T-helper 2 cell treated with Interferon-gamma antibody and Interleukin-4, amounts not matched to agents 5 μg/mL and 100 μg/mL, for 36 hours (primary cell): ENCODE measurements around the gene PLSCR1.

Source experiments
- DNase-seq: peaks from one replicate; pipeline ENCODE4 v3.0.0; 2021; ENCODE audit warnings: low spot score
- H3K27ac Mint-ChIP-seq: one replicate; pipeline ENCODE4 v1.8.0; 2021; ENCODE audit warnings: mild to moderate bottlenecking, mixed read lengths
- H3K27me3 Mint-ChIP-seq: one replicate; pipeline ENCODE4 v1.8.0; 2021; ENCODE audit warnings: low read depth, mixed read lengths
- H3K36me3 Mint-ChIP-seq: one replicate; pipeline ENCODE4 v1.8.0; 2021; ENCODE audit warnings: low read depth, mixed read lengths
- H3K4me1 Mint-ChIP-seq: one replicate; pipeline ENCODE4 v1.8.0; 2021; ENCODE audit warnings: low read depth, mixed read lengths
- H3K4me3 Mint-ChIP-seq: one replicate; pipeline ENCODE4 v1.8.0; 2022; ENCODE audit warnings: mild to moderate bottlenecking, moderate library complexity, mixed read lengths
- H3K9me3 Mint-ChIP-seq: one replicate; pipeline ENCODE4 v1.8.0; 2021; ENCODE audit warnings: mixed read lengths

Gene PLSCR1

DNA sequence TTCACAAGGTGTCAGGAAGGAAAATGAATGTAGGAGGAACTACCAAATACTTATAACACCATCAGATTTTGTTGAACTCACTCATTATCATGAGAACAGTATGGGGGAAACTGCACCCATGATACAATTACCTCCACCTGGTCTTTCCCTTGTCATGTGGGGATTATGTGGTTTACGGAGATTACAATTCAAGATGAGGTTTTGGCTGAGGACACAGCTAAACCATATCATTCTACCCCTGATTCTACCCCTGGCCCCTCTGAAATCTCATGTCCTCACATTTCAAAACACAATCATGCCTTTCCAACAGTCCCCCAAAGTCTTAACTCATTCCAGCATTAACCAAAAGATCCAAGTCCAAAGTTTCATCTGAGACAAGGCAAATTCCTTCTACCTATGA, 17.1 kb upstream of the PLSCR1 start:
- DNase-seq = no peak
- no peak overlapping the region for H3K27ac Mint-ChIP-seq
- no peaks in the 10 kb centered on the region for H3K36me3 Mint-ChIP-seq
- H3K9me3 Mint-ChIP-seq = no peaks in the 10 kb centered on the region
- H3K4me3 Mint-ChIP-seq = no peak overlapping the region
- H3K27me3 Mint-ChIP-seq = peaks cover 9% of the 10 kb centered on the region
- H3K4me1 Mint-ChIP-seq = no peaks in the 10 kb centered on the region

DNA sequence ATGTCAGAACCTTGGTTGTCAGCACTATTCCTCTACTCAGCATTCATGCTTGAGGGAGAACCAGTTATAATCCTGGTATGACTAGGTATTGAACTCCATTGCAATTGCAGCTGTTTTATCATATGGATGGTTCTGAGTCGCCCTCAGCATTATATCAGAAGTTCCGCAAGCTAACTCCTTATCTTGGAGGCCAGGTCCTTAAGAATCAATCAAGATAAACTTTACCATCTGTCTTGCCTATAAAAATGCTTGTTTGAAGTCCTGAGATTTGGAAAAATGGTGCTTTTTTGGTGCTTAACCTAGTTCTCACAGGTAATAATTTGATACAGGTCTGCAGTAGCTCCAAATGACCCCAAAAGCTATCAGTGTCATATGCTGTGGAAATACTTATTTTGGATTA, 16.3 kb upstream of the PLSCR1 start:
- Mint-ChIP-seq H3K9me3 (no peaks in the 10 kb centered on the region), H3K4me3 (no peak overlapping the region), H3K27ac (no peak overlapping the region)

DNA sequence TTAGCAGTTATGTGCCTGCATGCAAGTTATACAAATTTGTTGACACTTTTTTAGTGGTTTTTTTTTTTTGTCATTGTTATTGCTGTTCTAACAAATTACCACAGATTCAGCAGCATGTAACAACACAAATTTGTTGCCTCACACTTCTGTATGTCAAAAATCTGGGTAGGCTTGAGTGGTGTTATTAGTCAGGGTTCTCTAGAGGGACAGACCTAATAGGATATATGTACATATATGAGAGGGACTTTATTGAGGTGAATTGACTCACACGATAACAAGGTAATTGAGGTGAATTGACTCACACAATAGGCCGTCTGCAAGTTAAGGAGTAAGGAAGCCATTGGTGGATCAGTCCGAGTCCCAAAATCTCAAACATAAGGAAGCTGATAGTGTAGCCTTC, 15.0 kb upstream of the PLSCR1 start:
- DNase-seq = no peak
- no peaks in the 10 kb centered on the region for H3K9me3 Mint-ChIP-seq
- peaks cover 14% of the 10 kb centered on the region for H3K27me3 Mint-ChIP-seq
- H3K27ac Mint-ChIP-seq = no peak overlapping the region
- peaks cover under 1% of the 10 kb centered on the region for H3K4me1 Mint-ChIP-seq
- H3K36me3 Mint-ChIP-seq = no peaks in the 10 kb centered on the region
- H3K4me3 Mint-ChIP-seq = no peak overlapping the region

More for the DNA sequence above, 16.3 kb upstream of the PLSCR1 start:
- Mint-ChIP-seq H3K4me1 (no peaks in the 10 kb centered on the region), H3K36me3 (no peaks in the 10 kb centered on the region), H3K27me3 (peaks cover 12% of the 10 kb centered on the region)
- no peak for DNase-seq

DNA sequence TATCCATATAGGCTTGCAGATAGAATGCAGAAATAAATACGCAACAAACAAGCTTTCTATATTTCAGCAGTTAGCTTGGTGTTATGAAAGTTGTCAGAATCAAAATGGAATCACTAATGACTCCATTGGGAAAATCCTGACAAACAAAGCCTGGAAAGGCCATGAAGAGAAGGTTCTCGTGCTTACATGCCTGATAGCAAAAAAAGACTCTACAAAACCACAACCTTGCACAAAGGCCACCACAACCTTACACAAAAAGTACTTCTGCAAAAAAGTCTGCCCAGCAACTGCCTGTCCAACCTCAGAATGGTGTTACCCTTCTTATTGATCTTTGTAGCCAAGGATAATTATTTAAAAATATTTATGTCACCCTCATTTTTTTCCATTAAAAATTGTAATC, 14.4 kb upstream of the PLSCR1 start:
- no peaks in the 10 kb centered on the region for H3K9me3 Mint-ChIP-seq
- H3K36me3 Mint-ChIP-seq = no peaks in the 10 kb centered on the region
- H3K4me1 Mint-ChIP-seq = peaks cover 6% of the 10 kb centered on the region
- DNase-seq = no peak
- peaks cover 14% of the 10 kb centered on the region for H3K27me3 Mint-ChIP-seq
- no peak overlapping the region for H3K4me3 Mint-ChIP-seq
- H3K27ac Mint-ChIP-seq = no peak overlapping the region

DNA sequence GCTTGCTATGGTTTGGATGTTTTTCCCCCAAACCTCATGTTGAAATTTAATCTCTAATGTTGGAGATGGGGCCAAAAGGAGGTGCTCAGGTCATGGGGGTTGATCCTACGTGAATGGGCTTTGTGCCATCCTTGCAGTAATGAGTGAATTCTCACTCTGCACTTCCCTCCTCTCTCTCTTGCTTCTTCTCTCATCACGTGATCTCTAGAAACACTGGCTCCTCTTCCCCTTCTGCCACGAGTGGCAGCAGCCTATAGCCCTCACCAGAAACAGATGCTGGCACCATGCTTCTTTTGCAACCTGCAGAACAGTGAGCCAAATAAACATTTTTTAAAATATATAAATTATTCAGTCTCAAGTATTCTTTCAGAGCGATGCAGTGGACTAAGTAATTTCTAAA, 13.3 kb upstream of the PLSCR1 start:
- Mint-ChIP-seq H3K4me3 (no peak overlapping the region), H3K27me3 (peaks cover 15% of the 10 kb centered on the region), H3K9me3 (no peaks in the 10 kb centered on the region), H3K4me1 (peaks cover 12% of the 10 kb centered on the region), H3K27ac (no peak overlapping the region), H3K36me3 (no peaks in the 10 kb centered on the region)
- DNase-seq = no peak

DNA sequence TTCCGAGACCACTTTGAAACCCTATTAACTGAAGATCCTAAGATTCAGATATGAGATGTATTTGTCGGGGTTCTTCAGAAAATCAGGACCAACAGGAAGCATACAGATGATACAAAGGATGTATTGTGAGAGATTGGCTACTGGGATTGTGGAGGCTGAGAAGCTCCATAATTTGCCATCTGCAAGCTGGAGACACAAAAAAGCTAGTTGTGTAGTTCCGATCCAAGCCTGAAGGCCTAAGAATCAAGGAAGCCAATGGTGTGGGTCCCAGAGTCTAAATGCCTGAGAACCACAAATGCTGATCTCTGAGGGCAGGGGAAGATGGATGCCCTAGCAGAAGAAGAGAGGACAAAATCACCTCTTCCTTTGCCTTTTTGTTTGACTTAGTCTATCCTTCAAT, 10.9 kb upstream of the PLSCR1 start:
- H3K36me3 Mint-ChIP-seq = no peaks in the 10 kb centered on the region
- H3K9me3 Mint-ChIP-seq = no peaks in the 10 kb centered on the region
- DNase-seq = no peak
- H3K27ac Mint-ChIP-seq = no peak overlapping the region
- H3K27me3 Mint-ChIP-seq = peaks cover 10% of the 10 kb centered on the region
- H3K4me3 Mint-ChIP-seq = no peak overlapping the region
- peaks cover 25% of the 10 kb centered on the region for H3K4me1 Mint-ChIP-seq

DNA sequence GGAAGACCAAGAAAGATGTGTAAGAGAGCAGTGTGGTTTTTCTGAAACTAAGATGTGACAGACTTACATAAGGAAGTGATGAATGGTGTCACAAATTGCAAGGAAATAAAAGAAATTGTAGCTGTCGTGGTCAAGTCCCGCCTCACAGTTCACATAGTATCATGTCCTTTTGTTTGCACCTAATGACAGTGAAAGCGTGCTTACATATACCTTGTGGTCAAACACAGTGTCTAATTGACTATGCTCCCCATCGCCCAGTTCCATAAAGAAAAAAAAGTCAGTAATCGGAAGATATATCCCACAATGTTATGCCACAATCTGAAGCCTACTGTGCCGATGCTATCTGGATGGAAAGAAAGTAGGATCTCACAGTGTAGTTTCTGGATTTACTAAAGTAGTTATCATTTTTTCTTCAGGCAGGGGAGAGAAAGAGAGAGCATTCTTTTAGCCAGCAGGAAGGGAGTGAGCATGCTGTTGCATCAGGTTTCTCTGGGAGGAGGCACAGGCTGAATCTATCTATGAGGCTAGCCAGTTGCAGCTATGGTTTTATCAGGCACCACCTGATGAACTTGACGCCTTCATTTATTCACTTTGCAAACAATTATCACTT, 9.8 kb upstream of the PLSCR1 start:
- Mint-ChIP-seq H3K4me1 (peaks cover 29% of the 10 kb centered on the region), H3K27ac (no peak overlapping the region), H3K36me3 (no peaks in the 10 kb centered on the region), H3K4me3 (no peak overlapping the region), H3K9me3 (no peaks in the 10 kb centered on the region), H3K27me3 (peaks cover 10% of the 10 kb centered on the region)
- no peak for DNase-seq

DNA sequence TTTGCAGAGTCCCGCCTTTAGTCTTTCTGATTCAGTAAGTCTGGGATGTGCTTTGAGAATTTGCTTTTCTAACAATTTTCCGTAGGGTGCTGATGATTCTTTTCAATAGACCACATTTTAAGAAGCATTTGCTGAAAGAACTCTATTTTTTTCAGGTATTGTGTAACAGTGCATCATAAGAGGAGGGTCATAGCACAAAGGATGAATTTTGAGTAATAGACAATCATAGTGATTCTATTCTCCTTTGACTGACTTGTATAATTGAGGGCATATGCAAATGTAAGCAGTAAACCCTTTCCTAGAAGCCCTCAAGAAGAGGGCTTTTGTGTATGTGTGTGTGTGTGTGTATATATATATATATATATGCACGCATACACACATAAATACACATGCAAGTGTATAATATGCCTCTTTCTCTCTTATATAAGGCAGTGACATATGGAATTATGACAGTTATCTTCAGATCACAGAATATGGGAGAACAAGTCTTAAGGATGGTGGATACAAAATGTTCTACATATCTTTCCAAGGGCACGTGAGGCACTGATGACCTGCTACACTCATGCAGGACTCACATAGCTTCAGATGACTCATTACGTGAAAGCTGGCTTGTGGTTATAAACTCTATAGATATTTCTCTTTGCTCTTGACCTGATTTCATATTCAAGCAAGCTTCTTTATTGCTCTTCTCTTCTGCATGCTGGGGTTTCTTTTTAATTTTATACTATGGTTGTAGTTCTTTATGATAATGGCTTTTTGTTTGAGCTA, 6.5 kb upstream of the PLSCR1 start:
- Mint-ChIP-seq H3K4me1 (peaks cover 50% of the 10 kb centered on the region), H3K4me3 (peak overlapping the region; percentile 46), H3K27me3 (peaks cover 7% of the 10 kb centered on the region), H3K36me3 (no peaks in the 10 kb centered on the region), H3K27ac (peak overlapping the region; percentile 3), H3K9me3 (no peaks in the 10 kb centered on the region)
- DNase-seq = no peak

DNA sequence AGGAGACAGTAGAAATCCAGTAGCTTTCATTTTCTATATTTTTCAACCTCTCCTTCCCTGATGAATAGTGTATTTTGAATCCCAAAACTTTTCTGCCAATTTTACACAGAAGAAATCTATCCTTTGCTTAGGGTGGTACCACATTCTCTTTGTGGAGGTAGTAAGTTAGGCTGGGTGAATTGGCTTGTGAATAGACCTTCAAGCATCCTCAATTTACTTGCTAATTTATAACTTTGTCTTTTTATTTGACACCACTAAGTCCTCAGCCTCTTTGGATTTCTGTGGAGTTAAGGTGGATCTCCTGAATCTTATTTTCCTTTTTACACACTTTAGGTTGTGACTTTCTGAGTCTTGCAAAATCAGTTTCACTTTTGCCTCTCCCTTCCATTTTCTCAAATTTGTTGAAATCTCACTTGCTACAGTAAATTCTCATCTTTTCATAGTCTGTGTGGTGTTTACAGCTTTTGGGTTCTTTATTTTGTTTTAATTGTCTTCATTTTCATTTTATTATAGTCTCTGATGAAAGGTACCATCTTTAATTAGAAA, 5.7 kb upstream of the PLSCR1 start:
- DNase-seq = no peak
- H3K4me3 Mint-ChIP-seq = peak overlapping the region; percentile 46
- H3K36me3 Mint-ChIP-seq = no peaks in the 10 kb centered on the region
- peaks cover 50% of the 10 kb centered on the region for H3K4me1 Mint-ChIP-seq
- peaks cover 5% of the 10 kb centered on the region for H3K27me3 Mint-ChIP-seq
- H3K9me3 Mint-ChIP-seq = no peaks in the 10 kb centered on the region
- peak overlapping the region; percentile 1 for H3K27ac Mint-ChIP-seq

DNA sequence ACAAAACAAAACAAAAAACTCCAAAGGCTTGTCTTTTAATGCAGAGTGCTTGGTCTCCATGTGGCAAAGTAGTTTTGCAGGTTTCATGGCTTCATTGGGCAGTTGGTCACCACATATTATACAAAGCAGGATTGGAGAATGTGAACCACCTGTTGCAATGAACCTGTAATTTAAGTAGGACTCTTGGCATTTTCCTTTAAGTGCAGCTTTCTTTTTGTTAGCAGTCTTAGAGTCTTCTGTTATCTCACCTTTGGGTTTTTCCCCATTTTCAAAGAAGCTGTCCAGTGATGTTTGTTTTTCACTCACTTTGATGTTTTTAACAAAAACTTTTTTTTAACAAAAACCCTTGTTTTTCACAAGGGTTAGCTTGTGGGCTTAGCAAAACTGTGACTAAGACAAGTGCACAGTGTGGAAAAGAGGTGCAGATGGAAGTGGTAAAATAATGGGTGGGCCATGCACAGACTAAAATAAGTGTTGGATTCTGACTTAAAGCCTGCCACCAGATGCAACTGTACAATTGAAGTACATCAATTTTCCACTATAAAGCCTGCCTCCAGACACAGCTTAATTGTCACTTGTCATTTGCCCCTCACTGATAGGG, 2.9 kb upstream of the PLSCR1 start:
- Mint-ChIP-seq H3K27me3 (no peaks in the 10 kb centered on the region), H3K36me3 (peaks cover 3% of the 10 kb centered on the region), H3K27ac (peak overlapping the region; percentile 19), H3K9me3 (no peaks in the 10 kb centered on the region), H3K4me1 (peaks cover 45% of the 10 kb centered on the region), H3K4me3 (no peak overlapping the region)
- DNase-seq = no peak

DNA sequence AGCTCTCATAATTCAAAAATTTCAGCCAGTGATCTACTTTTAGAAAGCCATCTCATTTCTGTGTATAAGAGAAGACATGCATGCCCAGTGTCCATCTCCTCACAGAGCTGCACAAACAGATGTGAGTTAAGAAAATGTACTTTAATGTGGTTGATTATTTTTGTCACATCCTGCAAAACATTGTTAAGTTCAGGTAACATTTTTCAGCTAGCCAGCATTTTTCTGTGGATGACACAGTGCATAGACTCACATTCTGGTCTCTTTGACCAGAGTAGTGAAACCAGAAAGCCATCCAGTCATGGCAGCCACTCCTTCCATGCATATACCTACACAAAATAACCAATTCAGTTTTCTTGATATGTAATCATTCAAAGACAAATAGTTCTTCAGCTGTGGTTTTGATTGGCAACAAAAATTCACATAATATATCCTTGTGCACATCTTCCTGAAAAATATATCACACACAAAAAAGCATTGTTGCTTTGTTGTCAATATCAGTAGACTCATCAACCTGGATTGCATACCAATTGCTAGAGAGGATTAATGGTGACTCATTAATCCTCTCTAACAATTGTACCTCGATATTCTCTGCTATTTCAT, 2.1 kb upstream of the PLSCR1 start:
- Mint-ChIP-seq H3K27ac (peak overlapping the region; percentile 7), H3K27me3 (no peaks in the 10 kb centered on the region), H3K4me3 (peak overlapping the region; percentile 37), H3K9me3 (no peaks in the 10 kb centered on the region), H3K36me3 (peaks cover 12% of the 10 kb centered on the region), H3K4me1 (peaks cover 53% of the 10 kb centered on the region)
- no peak for DNase-seq

DNA sequence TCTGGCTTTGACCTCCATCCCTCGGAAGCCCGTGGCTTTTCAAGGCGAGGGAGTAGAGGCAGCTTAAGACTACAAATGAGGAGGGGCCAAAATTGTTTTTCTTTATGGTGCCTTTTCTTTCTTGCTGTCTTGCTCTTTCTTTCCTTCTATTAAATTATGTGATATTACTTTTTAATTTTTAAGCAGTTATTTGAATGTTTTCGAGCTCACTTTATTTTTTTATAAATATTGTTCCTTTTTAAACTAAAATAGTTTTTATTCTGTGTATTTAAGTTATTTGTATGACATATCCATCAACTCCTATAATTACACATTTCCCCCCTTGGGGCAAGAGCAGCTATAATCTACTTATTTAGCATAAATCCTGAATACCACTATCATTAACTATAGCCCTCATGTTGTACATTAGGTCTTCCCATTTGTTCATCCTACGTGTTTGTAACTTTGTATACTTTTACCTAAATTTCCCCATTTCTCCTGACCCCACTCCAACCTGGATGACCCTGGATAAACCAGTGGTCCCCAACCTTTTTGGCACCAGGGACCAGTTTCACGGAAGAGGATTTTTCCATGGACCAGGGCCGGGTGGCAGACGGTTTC, 622 bp upstream of the PLSCR1 start:
- no peaks in the 10 kb centered on the region for H3K9me3 Mint-ChIP-seq
- DNase-seq = no peak
- H3K4me1 Mint-ChIP-seq = peaks cover 53% of the 10 kb centered on the region
- H3K27me3 Mint-ChIP-seq = no peaks in the 10 kb centered on the region
- peak overlapping the region; percentile 85 for H3K4me3 Mint-ChIP-seq
- H3K27ac Mint-ChIP-seq = peak overlapping the region; percentile 90
- H3K36me3 Mint-ChIP-seq = peaks cover 21% of the 10 kb centered on the region

DNA sequence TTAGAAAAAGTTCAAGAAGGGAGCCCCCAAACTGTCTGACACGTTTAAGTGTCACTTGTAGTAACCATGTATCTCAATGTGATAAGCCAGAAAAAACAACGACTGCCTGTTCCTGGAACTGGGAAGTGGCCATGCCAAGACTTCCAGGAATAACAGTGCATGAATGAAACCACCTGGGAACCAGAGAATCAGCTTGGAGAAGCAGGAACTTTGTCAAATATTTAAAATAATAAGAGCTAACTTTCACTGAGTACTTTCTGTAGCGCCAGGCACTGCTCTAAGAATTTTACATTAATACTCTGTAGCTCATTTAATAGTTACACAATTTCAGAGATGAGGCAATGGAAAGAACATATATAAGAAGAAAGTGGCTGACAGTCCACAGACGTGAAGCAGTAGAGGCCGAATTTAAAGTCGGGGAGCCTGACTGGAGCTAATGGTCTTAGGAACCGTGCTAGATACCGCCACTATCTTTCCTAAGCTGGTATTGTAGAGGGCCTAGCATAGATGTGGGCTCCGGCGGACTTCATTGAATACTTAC, 876 bp downstream of the PLSCR1 start:
- DNase-seq = no peak
- Mint-ChIP-seq H3K27me3 (no peaks in the 10 kb centered on the region), H3K4me3 (peak overlapping the region; percentile 85), H3K9me3 (no peaks in the 10 kb centered on the region), H3K4me1 (peaks cover 60% of the 10 kb centered on the region), H3K27ac (peak overlapping the region; percentile 90), H3K36me3 (peaks cover 21% of the 10 kb centered on the region)
